Activated effector memory CD4-positive, alpha-beta T cell treated with anti-CD3 and anti-CD28 coated beads, Interleukin-2, amount 50 U/mL, for 16 hours (primary cell): Measurements from ENCODE around the gene KCNMA1.

ENCODE experiments used
- DNase-seq: peaks from one replicate; pipeline ENCODE4 v3.0.0-alpha.2; 2020

KCNMA1 gene

GRCh38 chr10:77287647-77288120, 349.9 kb downstream of the KCNMA1 start:
- no peak for DNase-seq

GRCh38 chr10:77286531-77287508, 350.8 kb downstream of the KCNMA1 start:
- no peak for DNase-seq

- no peak for DNase-seq
Observed at GRCh38 chr10:77285529-77286182, 352.0 kb downstream of the KCNMA1 start.

- DNase-seq, result no peak
Observed at GRCh38 chr10:77284797-77285196, 352.8 kb downstream of the KCNMA1 start.

GRCh38 chr10:77283326-77283725, 354.3 kb downstream of the KCNMA1 start:
- no peak for DNase-seq

GRCh38 chr10:77282163-77282562, 355.4 kb downstream of the KCNMA1 start:
- DNase-seq, result no peak

- DNase-seq, result no peak
Observed at GRCh38 chr10:77281719-77282118, 355.9 kb downstream of the KCNMA1 start.

- no peak for DNase-seq
Observed at GRCh38 chr10:77279207-77279606, 358.4 kb downstream of the KCNMA1 start.

GRCh38 chr10:77274046-77274795, 363.4 kb downstream of the KCNMA1 start:
- DNase-seq, result no peak

- DNase-seq, result no peak
Observed at GRCh38 chr10:77269163-77269562, 368.4 kb downstream of the KCNMA1 start.

- DNase-seq, result no peak
Observed at GRCh38 chr10:77268721-77269120, 368.9 kb downstream of the KCNMA1 start.

GRCh38 chr10:77267703-77268675, 369.6 kb downstream of the KCNMA1 start:
- no peak for DNase-seq

- no peak for DNase-seq
Observed at GRCh38 chr10:77266242-77266641, 371.4 kb downstream of the KCNMA1 start.

GRCh38 chr10:77264527-77264926, 373.1 kb downstream of the KCNMA1 start:
- DNase-seq, result no peak

- no peak for DNase-seq
Observed at GRCh38 chr10:77264107-77264506, 373.5 kb downstream of the KCNMA1 start.

- no peak for DNase-seq
Observed at GRCh38 chr10:77263700-77264099, 373.9 kb downstream of the KCNMA1 start.

GRCh38 chr10:77261146-77261545, 376.5 kb downstream of the KCNMA1 start:
- DNase-seq, result no peak

- no peak for DNase-seq
Observed at GRCh38 chr10:77259171-77259874, 378.3 kb downstream of the KCNMA1 start.

GRCh38 chr10:77256346-77256745, 381.3 kb downstream of the KCNMA1 start:
- DNase-seq, result no peak

GRCh38 chr10:77253556-77254064, 384.0 kb downstream of the KCNMA1 start:
- DNase-seq, result no peak

- no peak for DNase-seq
Observed at GRCh38 chr10:77253147-77253545, 384.5 kb downstream of the KCNMA1 start.
